OCI-LY7 (cell line): Measurements from ENCODE around the gene EDEM3.

Source experiments
- CTCF ChIP-seq: fragments of 200-600 bp; sonication (generic); conservative IDR thresholded peaks from 2 replicates; pipeline ENCODE4 v1.5.1; 2014; ENCODE audit warnings: mild to moderate bottlenecking, antibody characterized with exemption, low read length, moderate library complexity, mixed read lengths
- EZH2phosphoT487 ChIP-seq: fragments of 200-600 bp; sonication (generic); IDR thresholded peaks from 2 replicates; pipeline ENCODE4 v1.6.1; 2018; ENCODE audit warnings: low read depth, borderline replicate concordance, mild to moderate bottlenecking, mixed run types, antibody characterized with exemption, low read length, moderate library complexity, mixed read lengths

- TF ChIP-seq CTCF = no peak
- TF ChIP-seq EZH2phosphoT487 = no peak
These were observed 3.2 kb upstream of the EDEM3 start for GRCh38 chr1:184757891-184758290.
